Ramos (cell line): Measurements from ENCODE around the gene THRB.
"Not testable (repeated sequence)": the region's sequence is repeated elsewhere in the genome, so short reads cannot be mapped to it uniquely, and the experiment has no call there.

Source experiments
- in situ Hi-C: fragments of 300-500 bp; cut with MboI; formaldehyde crosslinking; loops from one replicate; pipeline ENCODE4 v1.14.3; 2022; ENCODE audit warnings: low sequenced_read_pairs; ENCODE audit not compliant: unreplicated experiment

Gene THRB

GRCh38 chr3:24454856-24455255 lies 39.8 kb downstream of the THRB start:
- in situ Hi-C loops, result no loop called here

GRCh38 chr3:24454393-24454792 lies 40.3 kb downstream of the THRB start:
- in situ Hi-C loops, result no loop called here

- in situ Hi-C loops, result no loop called here
Observed at GRCh38 chr3:24451461-24452099, 43.1 kb downstream of the THRB start.

- in situ Hi-C loops, result no loop called here
Observed at GRCh38 chr3:24450160-24450907, 44.3 kb downstream of the THRB start.

GRCh38 chr3:24447836-24448235 lies 46.8 kb downstream of the THRB start:
- in situ Hi-C loops, result no loop called here

GRCh38 chr3:24446032-24446431 lies 48.6 kb downstream of the THRB start:
- in situ Hi-C loops, result no loop called here

- in situ Hi-C loops, result no loop called here
Observed at GRCh38 chr3:24443476-24443875, 51.2 kb downstream of the THRB start.

- in situ Hi-C loops, result no loop called here
Observed at GRCh38 chr3:24440760-24441464, 53.7 kb downstream of the THRB start.

- in situ Hi-C loops, result no loop called here
Observed at GRCh38 chr3:24439021-24439420, 55.6 kb downstream of the THRB start.

GRCh38 chr3:24437326-24437725 lies 57.3 kb downstream of the THRB start:
- in situ Hi-C loops, result no loop called here

- in situ Hi-C loops, result no loop called here
Observed at GRCh38 chr3:24435584-24435983, 59.1 kb downstream of the THRB start.

GRCh38 chr3:24434651-24435050 lies 60.0 kb downstream of the THRB start:
- in situ Hi-C loops, result no loop called here

GRCh38 chr3:24433838-24434591 lies 60.6 kb downstream of the THRB start:
- in situ Hi-C loops, result no loop called here

GRCh38 chr3:24432989-24433388 lies 61.7 kb downstream of the THRB start:
- in situ Hi-C loops, result no loop called here

GRCh38 chr3:24428481-24428880 lies 66.2 kb downstream of the THRB start:
- in situ Hi-C loops, result no loop called here

- in situ Hi-C loops, result no loop called here
Observed at GRCh38 chr3:24426896-24427295, 67.8 kb downstream of the THRB start.

- in situ Hi-C loops, result not testable (repeated sequence)
Observed at GRCh38 chr3:24420829-24421228, 73.8 kb downstream of the THRB start.

- in situ Hi-C loops, result no loop called here
Observed at GRCh38 chr3:24420224-24420623, 74.4 kb downstream of the THRB start.

- in situ Hi-C loops, result no loop called here
Observed at GRCh38 chr3:24419067-24419791, 75.4 kb downstream of the THRB start.

- in situ Hi-C loops, result no loop called here
Observed at GRCh38 chr3:24417730-24418129, 76.9 kb downstream of the THRB start.
